GM12801 (cell line): ENCODE results near the gene PER2.

Source experiments
- CTCF ChIP-seq: IDR thresholded peaks from one replicate; pipeline ENCODE4 v1.5.1; 2011; ENCODE audit warnings: control low read depth; ENCODE audit not compliant: insufficient read length; ENCODE audit errors: extremely low read depth

Gene PER2

DNA sequence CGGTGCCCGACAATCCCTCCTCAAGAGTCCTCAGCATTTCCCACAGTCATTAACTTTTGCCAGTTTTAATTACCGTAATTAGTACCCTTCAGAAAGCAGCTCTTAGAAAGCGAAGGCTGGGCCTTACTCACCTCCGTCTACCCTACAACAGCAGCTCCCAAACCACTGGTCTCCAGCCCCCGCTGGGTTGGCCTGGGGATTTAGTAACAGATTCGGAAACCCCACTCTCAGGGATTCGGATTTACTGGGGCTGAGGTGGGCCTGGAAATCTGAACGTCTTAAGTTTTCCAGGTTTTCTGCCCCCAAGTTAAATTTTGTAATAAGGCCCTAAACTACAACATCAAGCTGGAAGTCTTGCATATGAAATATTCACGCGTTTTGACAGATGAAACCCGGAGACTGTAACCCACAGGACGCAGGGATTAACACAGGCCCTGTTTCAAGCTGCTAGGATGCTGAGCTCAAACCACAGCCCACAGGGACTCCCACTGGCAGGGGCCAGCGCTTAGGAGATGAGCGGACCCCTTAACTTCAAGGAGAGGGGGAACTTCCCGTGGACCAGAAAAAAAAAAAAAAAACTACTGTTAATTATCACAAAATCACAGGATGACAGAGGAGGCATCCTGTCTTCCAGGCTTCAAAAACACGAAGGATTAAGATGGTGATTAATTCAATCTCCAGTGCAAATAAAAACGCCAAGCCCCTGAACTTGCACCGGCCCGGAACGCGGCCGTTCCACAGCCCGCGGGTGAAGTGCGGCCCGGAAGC is 85.9 kb downstream of the PER2 start:
- no peak for TF ChIP-seq CTCF
